Upper lobe of right lung (tissue), 1 donor: ENCODE measurements around the gene TBX5. TPM values are rescaled to one million over a fixed set of nuclear protein-coding genes. Genes with fewer than 3 reads are reported as not detected.

Experiments used
- ATAC-seq: fragments of 200-7000 bp; cut with Tn5 transposase; one replicate; pipeline ENCODE4 v1.9.1; 2020; ENCODE audit warnings: mild to moderate bottlenecking, moderate library complexity
- DNase-seq: peaks from one replicate; pipeline ENCODE4 v3.0.0-alpha.2; 2020
- H3K27ac ChIP-seq: fragments of 200-600 bp; one replicate; pipeline ENCODE4 v1.8.0; 2022
- H3K27me3 ChIP-seq: fragments of 200-600 bp; one replicate; pipeline ENCODE4 v1.8.0; 2022; ENCODE audit warnings: mild to moderate bottlenecking
- H3K36me3 ChIP-seq: fragments of 200-600 bp; one replicate; pipeline ENCODE4 v1.8.0; 2022
- H3K4me1 ChIP-seq: fragments of 200-600 bp; one replicate; pipeline ENCODE4 v1.8.0; 2022
- H3K4me3 ChIP-seq: fragments of 200-600 bp; one replicate; pipeline ENCODE4 v1.8.0; 2022; ENCODE audit warnings: mild to moderate bottlenecking
- H3K9me3 ChIP-seq: fragments of 200-600 bp; one replicate; pipeline ENCODE4 v1.8.0; 2022
- intact Hi-C: fragments of 100-400 bp; cut with DNase I; formaldehyde crosslinking; loops from one replicate; pipeline ENCODE4 v1.11.0; 2022
- total RNA-seq: library from RNA; stranded (reverse); fragmentation: NEBNext Ultra II Directional; extraction: Animal tissue kit (Norgen Biotek cat#: 25700); gene quantifications from one replicate; pipeline ENCODE4 v1.2.1, GENCODE V29; 2021
- TF ChIP-seq, protein P1 (sequence below): fragments of 200-600 bp; IDR thresholded peaks from one replicate; pipeline ENCODE4 v1.8.0; 2022; ENCODE audit warnings: antibody characterized with exemption
- donor health status: DM: no; HTN: yes; CAD: no; lungs with severe emphysema.

The TBX5 gene
- total RNA-seq, 1 donor from 2014 or later = 22.3 TPM

DNA sequence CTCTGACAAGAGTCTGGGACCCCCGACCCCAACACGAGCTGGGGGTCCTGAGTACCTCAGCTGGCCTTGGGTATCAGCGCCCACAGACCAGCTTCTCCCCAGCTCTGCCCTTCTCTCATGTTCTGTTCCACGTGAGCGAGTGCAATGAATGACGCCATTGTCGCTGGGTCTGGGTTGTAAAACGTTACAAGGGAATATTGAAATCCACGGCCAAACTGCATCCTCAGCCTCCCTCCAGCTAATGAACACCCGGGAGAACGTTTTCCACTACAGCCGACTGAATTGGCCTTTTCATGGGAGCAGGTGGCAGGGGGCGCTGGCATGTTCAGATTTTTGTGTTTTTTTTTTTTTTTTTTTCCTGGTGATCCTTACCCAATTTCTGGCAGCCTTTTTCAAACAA is 34.7 kb downstream of the TBX5 start:
- H3K36me3 ChIP-seq = peaks cover 6% of the 10 kb centered on the region
- TF ChIP-seq, protein P1, sequence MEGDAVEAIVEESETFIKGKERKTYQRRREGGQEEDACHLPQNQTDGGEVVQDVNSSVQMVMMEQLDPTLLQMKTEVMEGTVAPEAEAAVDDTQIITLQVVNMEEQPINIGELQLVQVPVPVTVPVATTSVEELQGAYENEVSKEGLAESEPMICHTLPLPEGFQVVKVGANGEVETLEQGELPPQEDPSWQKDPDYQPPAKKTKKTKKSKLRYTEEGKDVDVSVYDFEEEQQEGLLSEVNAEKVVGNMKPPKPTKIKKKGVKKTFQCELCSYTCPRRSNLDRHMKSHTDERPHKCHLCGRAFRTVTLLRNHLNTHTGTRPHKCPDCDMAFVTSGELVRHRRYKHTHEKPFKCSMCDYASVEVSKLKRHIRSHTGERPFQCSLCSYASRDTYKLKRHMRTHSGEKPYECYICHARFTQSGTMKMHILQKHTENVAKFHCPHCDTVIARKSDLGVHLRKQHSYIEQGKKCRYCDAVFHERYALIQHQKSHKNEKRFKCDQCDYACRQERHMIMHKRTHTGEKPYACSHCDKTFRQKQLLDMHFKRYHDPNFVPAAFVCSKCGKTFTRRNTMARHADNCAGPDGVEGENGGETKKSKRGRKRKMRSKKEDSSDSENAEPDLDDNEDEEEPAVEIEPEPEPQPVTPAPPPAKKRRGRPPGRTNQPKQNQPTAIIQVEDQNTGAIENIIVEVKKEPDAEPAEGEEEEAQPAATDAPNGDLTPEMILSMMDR = no peak
- no peak overlapping the region for H3K27ac ChIP-seq
- DNase-seq (no peak), ATAC-seq (no peak)
- H3K9me3 ChIP-seq = no peaks in the 10 kb centered on the region
- peaks cover 20% of the 10 kb centered on the region for H3K4me1 ChIP-seq
- H3K27me3 ChIP-seq = no peaks in the 10 kb centered on the region
- no peak overlapping the region for H3K4me3 ChIP-seq
- intact Hi-C loops = no loop called here

DNA sequence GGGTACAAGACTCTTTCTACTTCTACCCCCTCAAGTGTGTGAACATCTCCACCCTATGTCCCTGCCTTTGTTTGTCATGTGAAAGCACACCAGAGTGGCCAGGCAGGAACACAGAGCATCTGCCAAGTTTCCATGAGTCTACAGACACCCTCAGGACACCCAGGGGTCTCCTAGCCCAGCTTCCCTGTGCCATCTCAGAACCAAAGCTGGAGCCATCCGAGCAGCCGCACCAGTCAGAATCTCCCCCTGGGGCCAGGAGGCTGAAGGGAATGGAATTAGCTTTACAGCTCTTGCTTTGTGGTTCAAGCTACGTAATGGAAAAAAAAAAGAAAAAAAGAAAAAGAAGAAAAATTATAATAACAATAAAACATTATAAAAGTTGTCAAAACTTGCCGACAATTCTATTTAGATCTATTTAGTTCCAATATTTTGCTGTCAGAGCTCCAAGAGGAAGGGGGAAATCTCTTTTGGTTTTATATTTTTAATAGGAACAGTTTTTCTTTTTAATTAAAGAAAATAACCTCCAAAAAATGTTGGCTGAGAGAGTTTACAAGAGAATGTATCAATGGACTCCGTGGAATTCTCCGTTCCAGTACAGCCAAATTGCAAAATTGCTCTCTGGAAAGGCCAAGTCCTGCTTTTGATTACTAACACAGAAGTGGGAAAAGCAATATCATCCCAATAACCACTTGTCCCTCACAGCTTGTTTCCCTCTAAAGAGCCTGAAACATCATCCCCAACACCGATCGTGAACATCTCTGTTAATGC is 37.1 kb downstream of the TBX5 start:
- TF ChIP-seq, protein P1 = no peak
- DNase-seq = no peak
- Histone ChIP-seq H3K27me3 (no peaks in the 10 kb centered on the region), H3K4me1 (peaks cover 20% of the 10 kb centered on the region), H3K9me3 (no peaks in the 10 kb centered on the region), H3K27ac (peak overlapping the region; percentile 63), H3K36me3 (peaks cover 13% of the 10 kb centered on the region), H3K4me3 (no peak overlapping the region)
- intact Hi-C loops = no loop called here
- no peak for ATAC-seq

DNA sequence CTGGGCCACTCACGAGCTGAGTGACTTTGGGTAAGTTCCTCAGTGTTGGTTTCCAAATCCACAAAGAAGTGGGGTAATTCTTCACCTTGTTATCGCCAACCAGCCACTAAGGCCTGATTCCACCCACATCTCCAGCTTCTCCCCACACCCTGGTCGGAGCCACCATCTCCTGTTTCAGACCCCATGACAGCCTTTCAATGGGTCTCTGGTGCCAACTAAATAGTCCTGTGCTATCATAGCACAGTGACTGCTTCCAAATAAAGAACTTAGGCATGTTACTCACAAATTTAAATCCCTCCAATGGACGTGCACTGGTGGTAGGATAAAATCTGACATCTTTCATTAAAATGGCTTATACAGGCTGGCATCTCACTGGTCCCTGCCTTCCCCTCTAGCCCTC is 44.0 kb downstream of the TBX5 start:
- no peaks in the 10 kb centered on the region for H3K4me1 ChIP-seq
- no peak overlapping the region for H3K27ac ChIP-seq
- H3K4me3 ChIP-seq = no peak overlapping the region
- no peaks in the 10 kb centered on the region for H3K27me3 ChIP-seq
- H3K9me3 ChIP-seq = no peaks in the 10 kb centered on the region
- no peak for ATAC-seq
- intact Hi-C loops = no loop called here
- peaks cover 21% of the 10 kb centered on the region for H3K36me3 ChIP-seq
- TF ChIP-seq, protein P1 = no peak
- DNase-seq = no peak

DNA sequence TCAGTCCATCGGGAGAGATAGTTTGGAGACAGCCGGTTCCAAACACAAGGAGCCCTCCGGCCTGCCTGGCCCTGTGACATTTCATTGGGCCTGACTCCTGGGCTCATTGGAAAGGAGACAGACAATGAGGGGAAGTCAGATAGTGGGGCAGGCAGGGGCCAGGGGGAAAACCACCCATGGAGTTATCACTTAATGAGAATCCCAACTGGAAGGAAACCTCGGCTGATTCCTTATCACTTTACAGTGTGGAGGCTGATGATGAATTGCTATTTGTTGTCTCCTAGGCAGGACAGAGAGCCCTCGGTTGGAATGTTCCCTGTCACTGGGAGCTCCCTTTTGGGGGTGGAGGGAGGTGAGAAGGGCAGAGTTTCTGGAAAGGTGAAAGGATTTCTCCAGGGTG is 44.4 kb downstream of the TBX5 start:
- Histone ChIP-seq H3K27me3 (no peaks in the 10 kb centered on the region), H3K9me3 (no peaks in the 10 kb centered on the region), H3K4me3 (no peak overlapping the region), H3K4me1 (no peaks in the 10 kb centered on the region), H3K27ac (no peak overlapping the region), H3K36me3 (peaks cover 17% of the 10 kb centered on the region)
- DNase-seq (no peak), ATAC-seq (no peak)
- intact Hi-C loops = no loop called here
- TF ChIP-seq, protein P1 = no peak

DNA sequence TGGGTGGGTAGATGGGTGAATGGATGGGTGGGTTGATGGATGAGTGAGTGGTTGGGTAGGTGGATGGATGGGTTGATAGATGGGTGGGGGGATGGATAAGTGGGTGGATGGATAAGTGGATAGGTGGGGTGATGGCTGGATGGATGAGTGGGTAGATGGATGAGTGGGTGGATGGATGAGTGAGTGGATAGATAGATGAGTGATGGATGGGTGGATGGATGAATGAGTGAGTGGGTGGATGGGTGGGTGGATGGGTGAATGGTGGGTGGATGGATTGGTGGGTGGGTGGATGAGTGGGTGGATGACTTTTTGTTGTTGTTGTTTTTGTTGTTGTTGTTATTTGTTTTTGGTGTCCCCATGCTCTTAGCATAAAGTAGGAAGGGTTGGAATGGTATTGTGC is 45.5 kb downstream of the TBX5 start:
- intact Hi-C loops = no loop called here
- TF ChIP-seq, protein P1 = no peak
- Histone ChIP-seq H3K9me3 (no peaks in the 10 kb centered on the region), H3K27me3 (peaks cover 4% of the 10 kb centered on the region), H3K27ac (no peak overlapping the region), H3K36me3 (peaks cover 11% of the 10 kb centered on the region), H3K4me3 (no peak overlapping the region), H3K4me1 (no peaks in the 10 kb centered on the region)
- ATAC-seq (no peak), DNase-seq (no peak)
